Right ventricle myocardium inferior (tissue), 1 donor: ENCODE measurements around the gene SLC25A42. TPM values are rescaled to one million over a fixed set of nuclear protein-coding genes. Genes with fewer than 3 reads are reported as not detected.
"Not testable (repeated sequence)": the region's sequence is repeated elsewhere in the genome, so short reads cannot be mapped to it uniquely, and the experiment has no call there.

Experiments used
- ATAC-seq: fragments of 200-7000 bp; cut with Tn5 transposase; one replicate; pipeline ENCODE4 v1.9.1; 2020; ENCODE audit warnings: mild to moderate bottlenecking, moderate library complexity
- DNase-seq: peaks from one replicate; pipeline ENCODE4 v3.0.0; 2021; ENCODE audit errors: missing footprints
- intact Hi-C: fragments of 100-400 bp; cut with DNase I; formaldehyde crosslinking; loops from one replicate; pipeline ENCODE4 v1.11.0; 2022
- long read RNA-seq: library from polyadenylated mRNA; unstranded; transcript quantifications from one replicate; pipeline ENCODE4 v2.0.0, GENCODE V29; 2021
- total RNA-seq: library from RNA; stranded (reverse); fragmentation: NEBNext Ultra II Directional; extraction: Animal tissue kit (Norgen Biotek cat#: 25700); gene quantifications from one replicate; pipeline ENCODE4 v1.2.1, GENCODE V29; 2021
- donor health status: DM: no; HTN: yes; CAD: no; lungs with severe emphysema.

SLC25A42 gene
- 30.9 TPM for total RNA-seq
- long read RNA-seq, transcript SLC25A42-201 (8 exons, 3,120 nt), result major isoform, 36 of 65 reads
- long read RNA-seq, partial matches to known transcripts, result 6 of 65 reads
- long read RNA-seq, other reads (novel, unspliced or antisense), result 19 of 65 reads

- peak; percentile 99 for DNase-seq
- ATAC-seq, result peak; percentile 96
- intact Hi-C loops, result loop anchor here (1.0 to 10.0 kb wide), 3 partner anchors 75 to 261 kb away; partner anchors contain the start of genes BORCS8, MAU2, RFXANK and SUGP1
Observed at GRCh38 chr19:19063183-19064097, at the start of gene SLC25A42. Gene SLC25A42 (plus strand): TSS chr19:19063994. CDS start chr19:19096125, 32,131 bp downstream.

- DNase-seq (peak; percentile 3), ATAC-seq (no peak)
- intact Hi-C loops, result no loop called here
Observed at GRCh38 chr19:19021115-19021514, 42.7 kb upstream of the SLC25A42 start.

GRCh38 chr19:19022380-19022961, 41.3 kb upstream of the SLC25A42 start:
- DNase-seq (no peak), ATAC-seq (no peak)
- intact Hi-C loops, result no loop called here

GRCh38 chr19:19023376-19023775, 40.4 kb upstream of the SLC25A42 start:
- ATAC-seq, intact Hi-C loops, DNase-seq: not testable (repeated sequence)

GRCh38 chr19:19025861-19026260, 37.9 kb upstream of the SLC25A42 start:
- ATAC-seq, result no peak
- intact Hi-C loops, result no loop called here
- no peak for DNase-seq

- DNase-seq (no peak), ATAC-seq (peak; percentile 30)
- intact Hi-C loops, result no loop called here
Observed at GRCh38 chr19:19026299-19026971, 37.4 kb upstream of the SLC25A42 start.

GRCh38 chr19:19027228-19027627, 36.6 kb upstream of the SLC25A42 start:
- intact Hi-C loops, result no loop called here
- DNase-seq (no peak), ATAC-seq (no peak)

GRCh38 chr19:19028526-19028925, 35.3 kb upstream of the SLC25A42 start:
- DNase-seq, result no peak
- intact Hi-C loops, result no loop called here
- ATAC-seq, result no peak

- ATAC-seq, result no peak
Observed at GRCh38 chr19:19031891-19032290, 31.9 kb upstream of the SLC25A42 start.

GRCh38 chr19:19032420-19033175, 31.2 kb upstream of the SLC25A42 start:
- ATAC-seq (peak; percentile 76), DNase-seq (peak; percentile 88)
- intact Hi-C loops, result no loop called here

More at GRCh38 chr19:19031891-19032290, 31.9 kb upstream of the SLC25A42 start:
- intact Hi-C loops, result no loop called here
- no peak for DNase-seq

- ATAC-seq, result no peak
Observed at GRCh38 chr19:19033176-19033425, 30.7 kb upstream of the SLC25A42 start.

GRCh38 chr19:19033426-19034203, 30.2 kb upstream of the SLC25A42 start, which contains the start of the genes ARMC6 and SUGP2:
Gene ARMC6 (plus strand): TSS chr19:19033603. CDS start chr19:19034210, 607 bp downstream.
Gene SUGP2 (minus strand): TSS chr19:19033517. CDS start chr19:19031071, 2,446 bp downstream.
- ATAC-seq (peak; percentile 91), DNase-seq (peak; percentile 95)
- intact Hi-C loops, result no loop called here

More at GRCh38 chr19:19033176-19033425, 30.7 kb upstream of the SLC25A42 start:
- DNase-seq, result no peak
- intact Hi-C loops, result no loop called here

GRCh38 chr19:19034204-19034624, 29.6 kb upstream of the SLC25A42 start:
- ATAC-seq (no peak), DNase-seq (no peak)
- intact Hi-C loops, result no loop called here

GRCh38 chr19:19039901-19040300, 23.9 kb upstream of the SLC25A42 start:
- intact Hi-C loops, result no loop called here
- ATAC-seq, result no peak

GRCh38 chr19:19040417-19040816, 23.4 kb upstream of the SLC25A42 start:
- no peak for DNase-seq

More at GRCh38 chr19:19039901-19040300, 23.9 kb upstream of the SLC25A42 start:
- DNase-seq, result no peak

GRCh38 chr19:19042732-19043280, 21.0 kb upstream of the SLC25A42 start:
- intact Hi-C loops, result no loop called here
- DNase-seq, result no peak
- no peak for ATAC-seq

More at GRCh38 chr19:19040417-19040816, 23.4 kb upstream of the SLC25A42 start:
- peak; percentile 58 for ATAC-seq
- intact Hi-C loops, result no loop called here

GRCh38 chr19:19043481-19043880, 20.3 kb upstream of the SLC25A42 start:
- ATAC-seq, result no peak
- intact Hi-C loops, result no loop called here
- DNase-seq, result no peak
